ENCODE results near the gene PSME4. TPM values are rescaled to one million over a fixed set of nuclear protein-coding genes. Genes with fewer than 3 reads are reported as not detected.
A peak's percentile ranks its signal among the peaks of the same experiment; 100 is the strongest.

PSME4 gene
- total and polyA plus RNA-seq, 10 of the 15 experiments (the other 5 are each of a cell fraction or from before 2014, with no cell fraction given), result 11.1 to 56.2 (median 32.1) TPM

GRCh38 chr2:53865962-53866361 is 104.8 kb downstream of the PSME4 start (continued):
- TF ChIP-seq PRDM15 (CRISPR knock-in tag; IDR thresholded peaks at IDR 0.05) (no peak), BRCA1 (IDR thresholded peaks at IDR 0.05; ENCODE audit: low read depth, low read length) (no peak), ZBTB33 (IDR thresholded peaks at IDR 0.05) (no peak)

GRCh38 chr2:53865264-53865663 is 105.5 kb downstream of the PSME4 start:
- ChIA-PET POLR2A (no interaction called here), CTCF (no interaction called here), RAD21 (ENCODE audit: unreplicated experiment) (no interaction called here), SMC1A (ENCODE audit: uncharacterized antibody, unreplicated experiment) (interaction anchor here (0.6 to 0.7 kb wide), 2 partner anchors 109 to 464 kb away, joined by 3 read pairs; no protein-coding TSS in a partner anchor)
- no peak overlapping the region for H2AFZ ChIP-seq (ENCODE audit: control insufficient read depth, low read depth, low read length)
- 100% methylated on average over 2 of the region's 2 CpGs for WGBS (ENCODE audit: insufficient coverage, insufficient replicate concordance, low lambda C conversion rate, missing lambda C conversion rate)
- intact Hi-C loops (cut with micrococcal nuclease; ENCODE audit: unreplicated experiment), result no loop called here
- H3K4me1 ChIP-seq (ENCODE audit: control insufficient read depth, insufficient read depth, low read length), result no peaks in the 10 kb centered on the region
- H4K20me1 ChIP-seq (ENCODE audit: control insufficient read depth, insufficient read depth), result no peaks in the 10 kb centered on the region
- ATAC-seq (no peak), FAIRE-seq (no peak), DNase-seq (ENCODE audit: low read depth, low spot score) (no peak)
- peaks cover 2 to 19% of the 10 kb centered on the region in 2 experiments for H3K36me3 ChIP-seq (ENCODE audit: control insufficient read depth in 2 of 2, insufficient read depth in 2 of 2, low read length in 1 of 2)
- H3K27me3 ChIP-seq (replicated peaks in 1 of 2; ENCODE audit: control insufficient read depth in 2 of 2, insufficient read depth in 2 of 2, low read length in 1 of 2), result no peaks in the 10 kb centered on the region
- TF ChIP-seq CHD4 (IDR thresholded peaks at IDR 0.05) (no peak), MYB (IDR thresholded peaks at IDR 0.05; ENCODE audit: borderline replicate concordance, low read depth, low read length) (no peak), TARDBP (IDR thresholded peaks at IDR 0.05; ENCODE audit: borderline replicate concordance) (no peak), TAF1 (IDR thresholded peaks at IDR 0.05; ENCODE audit: borderline replicate concordance, low read depth, low read length) (no peak), SMC3 (IDR thresholded peaks at IDR 0.05; ENCODE audit: borderline replicate concordance, low read length) (no peak), ZNF687 (IDR thresholded peaks at IDR 0.05) (no peak), ATF3 (IDR thresholded peaks at IDR 0.05; ENCODE audit: borderline replicate concordance, extremely low read depth, low read depth, low read length) (no peak), CBX5 (IDR thresholded peaks at IDR 0.05; ENCODE audit: low read depth) (no peak), PAX5 (IDR thresholded peaks at IDR 0.05; ENCODE audit: borderline replicate concordance, low read depth, low read length) (no peak), EGR1 (IDR thresholded peaks at IDR 0.05; ENCODE audit: borderline replicate concordance in 1 of 2, low read depth in 2 of 2, low read length in 2 of 2) (no peak)
- no peaks in the 10 kb centered on the region for H3K79me2 ChIP-seq (ENCODE audit: control insufficient read depth, insufficient read depth, low read length)
- H3K4me2 ChIP-seq (ENCODE audit: control insufficient read depth, insufficient read depth), result no peak overlapping the region
- no peak overlapping the region for H3K9ac ChIP-seq (ENCODE audit: control insufficient read depth, insufficient read depth, low read length)
- in situ Hi-C loops (cut with MboI), result no loop called here
- H3K4me3 ChIP-seq, result no peak overlapping the region
- no peaks in the 10 kb centered on the region for H3K9me3 ChIP-seq (replicated peaks; ENCODE audit: control insufficient read depth, insufficient read depth, low read length)
- H3K27ac ChIP-seq (ENCODE audit: control insufficient read depth, insufficient read depth), result no peak overlapping the region
- BruUV-seq (replicated peaks), result TSS peak; percentile 49

All from GM12878 (cell line).